ENCODE results near the gene NDUFV2. TPM values are rescaled to one million over a fixed set of nuclear protein-coding genes. Genes with fewer than 3 reads are reported as not detected.

The NDUFV2 gene
- total RNA-seq, 1 experiment from 2014 or later = 194 TPM

DNA sequence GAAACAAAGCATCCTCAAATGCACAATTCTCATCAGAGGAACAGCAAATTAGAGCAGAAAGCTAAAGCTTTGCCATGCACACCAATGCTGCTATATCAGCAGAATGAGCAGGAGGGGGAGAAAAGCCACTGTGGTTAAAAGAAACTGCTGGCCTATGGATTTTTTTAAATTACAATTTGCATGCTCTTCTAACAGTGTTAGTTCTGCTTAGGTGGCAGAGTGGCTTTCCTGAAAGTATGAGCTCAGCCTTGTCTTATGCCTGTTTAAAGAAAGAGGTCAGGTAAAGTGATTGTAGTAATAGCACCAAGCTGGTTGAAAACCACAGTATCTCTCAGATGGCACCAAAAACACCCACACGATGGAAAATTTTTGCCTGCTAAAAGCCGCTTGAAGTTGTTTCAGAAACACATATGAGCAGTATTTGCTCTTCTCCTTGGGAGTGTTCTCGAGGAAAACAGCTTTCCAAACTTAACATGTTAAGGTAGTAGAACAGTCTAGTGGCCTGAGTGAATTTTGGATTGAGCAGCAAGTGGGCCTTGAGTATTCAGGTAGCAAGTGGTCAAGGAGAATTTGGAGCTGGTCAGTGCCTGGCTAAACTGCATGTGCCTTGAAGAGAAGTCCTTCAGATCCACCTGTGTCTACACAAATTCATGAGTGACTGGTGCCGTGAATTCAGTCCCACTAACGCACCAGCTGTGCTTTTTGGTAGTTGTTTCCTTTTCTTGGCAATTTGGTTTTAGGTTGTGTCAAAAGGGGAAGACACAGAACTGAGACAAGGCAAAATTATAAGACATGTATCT, 19.6 kb upstream of the NDUFV2 start:
- Histone ChIP-seq H2AFZ (ENCODE audit: low read depth, low read length, poor library complexity, severe bottlenecking) (no peak overlapping the region), H3K79me2 (ENCODE audit: insufficient read depth, low read length) (no peaks in the 10 kb centered on the region), H3K9ac (ENCODE audit: low read length) (no peak overlapping the region), H3K27ac (ENCODE audit: low read depth, low read length) (no peak overlapping the region), H3K36me3 (ENCODE audit: control insufficient read depth in 1 of 2, insufficient read depth in 2 of 2, low read length in 2 of 2) (no peaks in the 10 kb centered on the region), H3K9me2 (ENCODE audit: insufficient read depth) (no peaks in the 10 kb centered on the region), H3K4me3 (replicated peaks in 1 of 2; ENCODE audit: low read depth in 1 of 2, low read length in 2 of 2) (no peak overlapping the region), H4K20me1 (ENCODE audit: insufficient read depth) (no peaks in the 10 kb centered on the region), H3K9me3 (ENCODE audit: control insufficient read depth in 1 of 2, insufficient read depth in 1 of 2, low read depth in 1 of 2, low read length in 2 of 2) (no peaks in the 10 kb centered on the region), H3K4me1 (ENCODE audit: control insufficient read depth in 1 of 2, insufficient read depth in 2 of 2, low read length in 2 of 2) (no peaks in the 10 kb centered on the region), H3K27me3 (ENCODE audit: insufficient read depth, low read length) (no peaks in the 10 kb centered on the region), H3K4me2 (ENCODE audit: low read length) (no peak overlapping the region)
- POLR2A ChIA-PET = interaction anchor here (0.5 kb wide), 1 partner anchor 44 kb away, joined by 3 read pairs; no protein-coding TSS in a partner anchor
- RAD21 ChIA-PET (ENCODE audit: low non-redundant PET in 1 of 2, low total read pairs in 2 of 2, uncharacterized antibody in 2 of 2, unreplicated experiment in 2 of 2) = interaction anchor here in 1 of 2 experiments (0.6 kb wide), 1 partner anchor 9 kb away, joined by 3 read pairs; no protein-coding TSS in a partner anchor
- intact Hi-C loops (cut with micrococcal nuclease) = no loop called here
- no TSS peak for BruUV-seq (replicated peaks)
- CTCF ChIA-PET = interaction anchor here (1.4 kb wide), 1 partner anchor 9 kb away, joined by 6 read pairs; no protein-coding TSS in a partner anchor
- ATAC-seq = no peak
- TF ChIP-seq SIN3A (IDR thresholded peaks at IDR 0.05; ENCODE audit: low read depth) (no peak), ZBTB33 (IDR thresholded peaks at IDR 0.05; ENCODE audit: extremely low read depth, insufficient replicate concordance, low read length) (no peak), SRF (IDR thresholded peaks at IDR 0.05; ENCODE audit: low read depth) (no peak), CTCF (IDR thresholded peaks at IDR 0.05 in 2 of 3, conservative IDR thresholded peaks at IDR 0.05 in 1 of 3; ENCODE audit: borderline replicate concordance in 1 of 3, insufficient read depth in 1 of 3, low read depth in 2 of 3, low read length in 2 of 3) (no peak), ELF1 (IDR thresholded peaks at IDR 0.05; ENCODE audit: borderline replicate concordance, low read depth) (no peak), ATF3 (IDR thresholded peaks at IDR 0.05) (no peak), RAD21 (IDR thresholded peaks at IDR 0.05; ENCODE audit: low read depth) (no peak), SP1 (IDR thresholded peaks at IDR 0.05; ENCODE audit: low read depth) (no peak), FOSL1 (IDR thresholded peaks at IDR 0.05; ENCODE audit: low read depth) (no peak)
- DNase-seq (ENCODE audit: low read depth, low spot score) = no peak
